H9 (cell line): ENCODE results near the gene DDX6. TPM values are rescaled to one million over a fixed set of nuclear protein-coding genes. Genes with fewer than 3 reads are reported as not detected.

Experiments
- DNase-seq: peaks from one replicate; pipeline ENCODE4 v3.0.0-alpha.2; 2017
- H2AFZ ChIP-seq: one replicate; pipeline ENCODE4 v1.6.1; 2013; ENCODE audit warnings: mild to moderate bottlenecking, low read length, control low read depth, moderate library complexity
- H2AK5ac ChIP-seq: 2 replicates; pipeline ENCODE4 v1.6.1; 2013; ENCODE audit warnings: low read length, control low read depth, mixed read lengths; ENCODE audit not compliant: insufficient read length
- H2BK120ac ChIP-seq: one replicate; pipeline ENCODE4 v1.6.1; 2013; ENCODE audit warnings: low read depth, mild to moderate bottlenecking, low read length, control low read depth, inconsistent platforms; ENCODE audit not compliant: poor library complexity, severe bottlenecking
- H2BK12ac ChIP-seq: 2 replicates; pipeline ENCODE4 v1.6.1; 2013; ENCODE audit warnings: low read length, control low read depth, mixed read lengths, low read depth; ENCODE audit not compliant: insufficient read length
- H2BK15ac ChIP-seq: 2 replicates; pipeline ENCODE4 v1.6.1; 2013; ENCODE audit warnings: low read depth, low read length, control low read depth
- H2BK20ac ChIP-seq: one replicate; pipeline ENCODE4 v1.6.1; 2013; ENCODE audit warnings: low read depth, mild to moderate bottlenecking, low read length, control low read depth, inconsistent platforms; ENCODE audit not compliant: poor library complexity, severe bottlenecking
- H2BK5ac ChIP-seq: 2 replicates; pipeline ENCODE4 v1.6.1; 2013; ENCODE audit warnings: low read length, control low read depth, mixed read lengths; ENCODE audit not compliant: insufficient read length
- H3K14ac ChIP-seq: 2 replicates; pipeline ENCODE4 v1.6.1; 2013; ENCODE audit warnings: low read length, control low read depth; ENCODE audit not compliant: insufficient read depth
- H3K18ac ChIP-seq: 2 replicates; pipeline ENCODE4 v1.6.1; 2013; ENCODE audit warnings: low read depth, mild to moderate bottlenecking, mixed read lengths, low read length, control low read depth; ENCODE audit not compliant: insufficient read length
- H3K23ac ChIP-seq: 2 replicates; pipeline ENCODE4 v1.6.1; 2013; ENCODE audit warnings: low read length, control low read depth, mixed read lengths, low read depth; ENCODE audit not compliant: insufficient read length
- H3K23me2 ChIP-seq: 2 replicates; pipeline ENCODE4 v1.6.1; 2013; ENCODE audit warnings: low read depth, mild to moderate bottlenecking, mixed read lengths, low read length, control low read depth; ENCODE audit not compliant: insufficient read length, poor library complexity, severe bottlenecking
- H3K27ac ChIP-seq: 2 replicates; pipeline ENCODE4 v1.5.1; 2013; ENCODE audit warnings: low read length, control low read depth, mixed read lengths, low read depth; ENCODE audit not compliant: insufficient read length
- H3K27me3 ChIP-seq: 2 replicates; pipeline ENCODE4 v1.6.1; 2013; ENCODE audit warnings: low read length, control low read depth, inconsistent platforms; ENCODE audit not compliant: insufficient read depth
- H3K4ac ChIP-seq: 2 replicates; pipeline ENCODE4 v1.6.1; 2013; ENCODE audit warnings: low read depth, mild to moderate bottlenecking, control low read depth, inconsistent platforms, low read length, moderate library complexity
- H3K4me1 ChIP-seq: 2 replicates; pipeline ENCODE4 v1.6.1; 2013; ENCODE audit warnings: low read length, control low read depth, inconsistent platforms; ENCODE audit not compliant: insufficient read depth
- H3K4me2 ChIP-seq: 2 replicates; pipeline ENCODE4 v1.6.1; 2013; ENCODE audit warnings: low read length, control low read depth, mixed read lengths; ENCODE audit not compliant: insufficient read length, insufficient read depth
- H3K56ac ChIP-seq: 2 replicates; pipeline ENCODE4 v1.6.1; 2013; ENCODE audit warnings: low read depth, mild to moderate bottlenecking, mixed read lengths, low read length, control low read depth; ENCODE audit not compliant: insufficient read length
- H3K79me1 ChIP-seq: 2 replicates; pipeline ENCODE4 v1.6.1; 2013; ENCODE audit warnings: low read depth, mild to moderate bottlenecking, moderate library complexity, low read length, control low read depth, inconsistent platforms; ENCODE audit not compliant: insufficient read depth, poor library complexity, severe bottlenecking
- H3K79me2 ChIP-seq: 2 replicates; pipeline ENCODE4 v1.6.1; 2013; ENCODE audit warnings: low read length, control low read depth, inconsistent platforms; ENCODE audit not compliant: insufficient read depth
- H3K9ac ChIP-seq: 2 replicates; pipeline ENCODE4 v1.6.1; 2013; ENCODE audit warnings: low read length, control low read depth, mixed read lengths; ENCODE audit not compliant: insufficient read length; ENCODE audit errors: extremely low read depth
- H3K9me3 ChIP-seq: one replicate; pipeline ENCODE4 v1.6.1; 2013; ENCODE audit warnings: low read depth, low read length, inconsistent platforms; ENCODE audit not compliant: control insufficient read depth
- H3T11ph ChIP-seq: one replicate; pipeline ENCODE4 v1.6.1; 2013; ENCODE audit warnings: mild to moderate bottlenecking, low read length, control low read depth, inconsistent platforms
- H4K20me1 ChIP-seq: one replicate; pipeline ENCODE4 v1.6.1; 2013; ENCODE audit not compliant: control insufficient read depth, insufficient read length, insufficient read depth
- H4K5ac ChIP-seq: 2 replicates; pipeline ENCODE4 v1.6.1; 2013; ENCODE audit warnings: low read depth, mild to moderate bottlenecking, mixed read lengths, low read length, control low read depth; ENCODE audit not compliant: insufficient read length
- H4K8ac ChIP-seq: replicated peaks from 2 replicates; pipeline ENCODE4 v1.6.1; 2013; ENCODE audit warnings: low read length, control low read depth, mixed read lengths, low read depth; ENCODE audit not compliant: insufficient read length
- H4K91ac ChIP-seq: 2 replicates; pipeline ENCODE4 v1.6.1; 2013; ENCODE audit warnings: low read depth, mild to moderate bottlenecking, moderate library complexity, mixed read lengths, low read length, control low read depth; ENCODE audit not compliant: insufficient read length
- H3K27ac Mint-ChIP-seq, 3 experiments: 2 replicates in 2 of 3; 3 replicates in 1 of 3; pipeline ENCODE4 v1.8.0; 2020 to 2021; ENCODE audit warnings: mixed read lengths in 3 of 3, mild to moderate bottlenecking in 1 of 3, moderate library complexity in 1 of 3
- H3K27me3 Mint-ChIP-seq: 2 replicates; pipeline ENCODE4 v1.8.0; 2021; ENCODE audit warnings: low read depth, mild to moderate bottlenecking, moderate library complexity, mixed read lengths
- H3K36me3 Mint-ChIP-seq, 3 experiments: 2 replicates in 2 of 3; 3 replicates in 1 of 3; pipeline ENCODE4 v1.8.0; 2020 to 2021; ENCODE audit warnings: low read depth in 3 of 3, mixed read lengths in 3 of 3; ENCODE audit not compliant: insufficient read depth in 1 of 3
- H3K4me1 Mint-ChIP-seq, 2 experiments: 2 replicates each; pipeline ENCODE4 v1.8.0; 2020; ENCODE audit warnings: mixed read lengths in 2 of 2
- H3K4me3 Mint-ChIP-seq, 2 experiments: 2 replicates in 1 of 2; 3 replicates in 1 of 2; pipeline ENCODE4 v1.8.0; 2020 to 2021; ENCODE audit warnings: mild to moderate bottlenecking in 2 of 2, mixed read lengths in 2 of 2, moderate library complexity in 1 of 2
- H3K9me3 Mint-ChIP-seq, 2 experiments: 2 replicates in 1 of 2; 3 replicates in 1 of 2; pipeline ENCODE4 v1.8.0; 2020; ENCODE audit warnings: mild to moderate bottlenecking in 2 of 2, mixed read lengths in 2 of 2, moderate library complexity in 1 of 2
- CTCF ChIP-seq: fragments of 200-600 bp; sonication (generic); conservative IDR thresholded peaks from 3 replicates; pipeline ENCODE4 v1.8.0; 2021; ENCODE audit warnings: antibody characterized with exemption, mild to moderate bottlenecking
- WGBS: extraction: QIAGEN DNeasy Blood & Tissue Kit; methylation state at CpG from one replicate; pipeline ENCODE4 v1.1.7; 2013; ENCODE audit warnings: missing lambda C conversion rate, low lambda C conversion rate, mixed read lengths; ENCODE audit not compliant: insufficient read length; ENCODE audit errors: extremely low coverage; 5-methylcytosine and 5-hydroxymethylcytosine counted together
- total RNA-seq: library from RNA; stranded (reverse); gene quantifications from 2 replicates; pipeline ENCODE4 v1.2.1, GENCODE V29; 2021

Gene DDX6
- total RNA-seq, 1 experiment from 2014 or later = 221 TPM

GRCh38 chr11:118774032-118774431, 16.9 kb downstream of the DDX6 start:
- Histone ChIP-seq H3K9me3 (no peaks in the 10 kb centered on the region), H4K5ac (no peak overlapping the region), H3K23me2 (no peaks in the 10 kb centered on the region), H2AK5ac (no peak overlapping the region), H4K91ac (no peak overlapping the region), H3K27ac (no peak overlapping the region), H3K27me3 (no peaks in the 10 kb centered on the region), H4K8ac (no peak overlapping the region), H3K4me1 (no peaks in the 10 kb centered on the region), H3K56ac (no peak overlapping the region), H3T11ph (no peak overlapping the region), H3K9ac (no peak overlapping the region), H3K4ac (no peak overlapping the region), H2BK120ac (no peak overlapping the region), H3K14ac (no peak overlapping the region), H2BK15ac (no peak overlapping the region), H3K18ac (no peak overlapping the region), H3K79me2 (peaks cover 25% of the 10 kb centered on the region), H4K20me1 (no peaks in the 10 kb centered on the region), H3K23ac (no peak overlapping the region), H3K4me2 (no peak overlapping the region), H2BK5ac (no peak overlapping the region), H2BK12ac (no peak overlapping the region), H2AFZ (no peak overlapping the region), H3K79me1 (peaks cover 10% of the 10 kb centered on the region), H2BK20ac (no peak overlapping the region)
- Mint-ChIP-seq H3K9me3 (no peaks in the 10 kb centered on the region), H3K27me3 (no peaks in the 10 kb centered on the region), H3K4me3 (no peak overlapping the region), H3K36me3 (peaks cover 26 to 93% (median 90%) of the 10 kb centered on the region in 3 experiments; a peak in 6 of 7 replicates), H3K27ac (peak overlapping the region in 1 of 3 experiments; percentile 71; a peak in 1 of 7 replicates), H3K4me1 (peaks cover 11 to 21% of the 10 kb centered on the region in 2 experiments)
- WGBS = no CpG with 5 or more reads among the region's 4 CpGs
- TF ChIP-seq CTCF = no peak
- no peak for DNase-seq
